Endothelial cell of umbilical vein (primary cell): Measurements from ENCODE around the gene TMEM183A.

ENCODE experiments used
- CTCF ChIP-seq, 2 donors: IDR thresholded peaks; 1 replicate in 1 of 2; 2 replicates in 1 of 2; pipeline ENCODE4 v1.5.1; 2011; ENCODE audit warnings: low read length in 2 of 2, mild to moderate bottlenecking in 2 of 2, moderate library complexity in 2 of 2, control low read depth in 1 of 2, inconsistent platforms in 1 of 2, low read depth in 1 of 2; ENCODE audit not compliant: insufficient read depth in 1 of 2; ENCODE audit errors: extremely low read depth in 1 of 2
- EZH2 ChIP-seq: IDR thresholded peaks from 2 replicates; pipeline ENCODE4 v1.6.1; 2012; ENCODE audit warnings: borderline replicate concordance, low read depth, mild to moderate bottlenecking, moderate library complexity, low read length, inconsistent platforms; ENCODE audit not compliant: severe bottlenecking
- GATA2 ChIP-seq: IDR thresholded peaks from 2 replicates; pipeline ENCODE4 v1.7.0; 2011; ENCODE audit warnings: low read depth, mild to moderate bottlenecking, moderate library complexity, mixed read lengths, low read length; ENCODE audit not compliant: insufficient read length, insufficient read depth
- JUN ChIP-seq: IDR thresholded peaks from 2 replicates; pipeline ENCODE4 v1.6.1; 2011; ENCODE audit warnings: borderline replicate concordance, low read depth; ENCODE audit not compliant: insufficient read length, insufficient read depth
- MAX ChIP-seq: IDR thresholded peaks from 2 replicates; pipeline ENCODE4 v1.6.1; 2011; ENCODE audit not compliant: insufficient read depth, insufficient read length
- POLR2A ChIP-seq: IDR thresholded peaks from 2 replicates; pipeline ENCODE4 v1.6.1; 2012; ENCODE audit warnings: low read depth, mild to moderate bottlenecking, control low read depth, low read length
- POLR2AphosphoS5 ChIP-seq: IDR thresholded peaks from 2 replicates; pipeline ENCODE4 v1.6.1; 2012; ENCODE audit warnings: low read depth, mild to moderate bottlenecking, control low read depth, low read length, moderate library complexity; ENCODE audit not compliant: insufficient read depth

GRCh38 chr1:203058676-203058935 lies 51.4 kb downstream of the TMEM183A start:
- TF ChIP-seq POLR2AphosphoS5: no peak
- TF ChIP-seq CTCF (IDR thresholded peaks at IDR 0.05; ENCODE audit: extremely low read depth in 1 of 2, insufficient read depth in 1 of 2, low read depth in 1 of 2, low read length in 2 of 2): no peak
- TF ChIP-seq GATA2: no peak
- no peak for TF ChIP-seq JUN
- TF ChIP-seq POLR2A: no peak
- no peak for TF ChIP-seq MAX
- no peak for TF ChIP-seq EZH2
